ENCODE data around the gene RLBP1.

- TF ChIP-seq CTCF (IDR thresholded peaks at IDR 0.05) (no peak), POLR2A (IDR thresholded peaks at IDR 0.05) (no peak)
These were observed 4.2 kb upstream of the RLBP1 start for GRCh38 chr15:89225588-89225987.
